H1 (cell line): Measurements from ENCODE around the gene CCS. TPM values are rescaled to one million over a fixed set of nuclear protein-coding genes. Genes with fewer than 3 reads are reported as not detected.

Source experiments
- BRCA1 ChIP-seq: IDR thresholded peaks from 2 replicates; pipeline ENCODE4 v1.6.1; 2012; ENCODE audit warnings: low read depth, low read length, improper control_type of control experiment
- KDM5A ChIP-seq: fragments of 200-600 bp; IDR thresholded peaks from 2 replicates; pipeline ENCODE4 v1.7.1; 2012; ENCODE audit warnings: mild to moderate bottlenecking, low read length, inconsistent platforms, mixed read lengths
- NANOG ChIP-seq: IDR thresholded peaks from 2 replicates; pipeline ENCODE4 v1.6.1; 2011; ENCODE audit warnings: low read length, low read depth, mild to moderate bottlenecking, inconsistent platforms; ENCODE audit not compliant: insufficient read depth, poor library complexity, severe bottlenecking
- TEAD4 ChIP-seq: IDR thresholded peaks from 2 replicates; pipeline ENCODE4 v1.6.1; 2012; ENCODE audit warnings: low read depth, low read length, inconsistent platforms, mixed read lengths
- polyA plus RNA-seq, 7 experiments: library from polyadenylated mRNA; depleted of rRNA in 3 of 7; stranded (reverse) in 5 of 7; unstranded in 2 of 7; fragments of >200 nt in 5 of 7; fragments of 200-250 nt in 2 of 7; gene quantifications; 1 replicate in 5 of 7; 2 replicates in 1 of 7; 4 replicates in 1 of 7; pipeline versions ENCODE4 v1.2.1 to v1.2.3, GENCODE V29; 2011 to 2013; ENCODE audit warnings: missing spikeins in 2 of 7, mixed read lengths in 2 of 7
- total RNA-seq: library from RNA; stranded (reverse); fragmentation: NEBNext Ultra II Directional; extraction: Animal tissue kit (Norgen Biotek cat#: 25700); gene quantifications from 2 replicates; pipeline ENCODE4 v1.2.1, GENCODE V29; 2021
- TF ChIP-seq, protein P1 (sequence below): fragments of 300-600 bp; sonication (generic); IDR thresholded peaks from 2 replicates; pipeline ENCODE4 v1.7.1; 2012; ENCODE audit warnings: low read length, moderate library complexity, mild to moderate bottlenecking, inconsistent platforms; ENCODE audit not compliant: insufficient replicate concordance
- TF ChIP-seq, protein P2 (sequence below), 3 experiments: IDR thresholded peaks; 1 replicate in 2 of 3; 2 replicates in 1 of 3; pipeline versions ENCODE4 v1.5.1 to v1.6.1; 2011; ENCODE audit warnings: low read length in 3 of 3, mild to moderate bottlenecking in 3 of 3, inconsistent platforms in 2 of 3, low read depth in 1 of 3, moderate library complexity in 1 of 3; ENCODE audit not compliant: insufficient read depth in 1 of 3; ENCODE audit errors: control extremely low read depth in 1 of 3
- TF ChIP-seq, protein P3 (sequence below): IDR thresholded peaks from 2 replicates; pipeline ENCODE4 v1.6.1; 2012; ENCODE audit warnings: inconsistent platforms

CCS gene
- total and polyA plus RNA-seq, 2 of the 8 experiments (the other 6 are each of a cell fraction or from before 2014, with no cell fraction given), result 37.1 to 37.7 TPM

DNA sequence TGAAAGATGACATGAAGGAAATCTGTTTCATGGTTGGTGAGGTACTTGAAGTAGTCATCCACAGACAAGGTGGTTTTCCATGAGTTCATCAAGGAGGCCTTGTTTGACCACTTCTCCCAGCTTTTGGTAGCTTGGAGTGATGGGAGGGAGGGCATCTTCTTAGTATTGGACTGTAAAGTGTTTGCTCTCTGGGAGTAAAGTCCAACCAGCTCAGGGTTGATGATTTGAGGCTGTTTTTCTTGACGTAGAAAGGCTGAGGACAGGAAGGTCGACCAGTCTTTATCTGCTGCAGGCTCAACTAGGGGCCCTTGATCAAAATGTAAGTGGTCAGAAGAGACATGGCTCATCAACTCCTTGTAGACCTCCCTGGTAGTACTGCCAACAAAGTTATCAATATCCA is 1.8 kb upstream of the CCS start (continued):
- TF ChIP-seq, protein P1, sequence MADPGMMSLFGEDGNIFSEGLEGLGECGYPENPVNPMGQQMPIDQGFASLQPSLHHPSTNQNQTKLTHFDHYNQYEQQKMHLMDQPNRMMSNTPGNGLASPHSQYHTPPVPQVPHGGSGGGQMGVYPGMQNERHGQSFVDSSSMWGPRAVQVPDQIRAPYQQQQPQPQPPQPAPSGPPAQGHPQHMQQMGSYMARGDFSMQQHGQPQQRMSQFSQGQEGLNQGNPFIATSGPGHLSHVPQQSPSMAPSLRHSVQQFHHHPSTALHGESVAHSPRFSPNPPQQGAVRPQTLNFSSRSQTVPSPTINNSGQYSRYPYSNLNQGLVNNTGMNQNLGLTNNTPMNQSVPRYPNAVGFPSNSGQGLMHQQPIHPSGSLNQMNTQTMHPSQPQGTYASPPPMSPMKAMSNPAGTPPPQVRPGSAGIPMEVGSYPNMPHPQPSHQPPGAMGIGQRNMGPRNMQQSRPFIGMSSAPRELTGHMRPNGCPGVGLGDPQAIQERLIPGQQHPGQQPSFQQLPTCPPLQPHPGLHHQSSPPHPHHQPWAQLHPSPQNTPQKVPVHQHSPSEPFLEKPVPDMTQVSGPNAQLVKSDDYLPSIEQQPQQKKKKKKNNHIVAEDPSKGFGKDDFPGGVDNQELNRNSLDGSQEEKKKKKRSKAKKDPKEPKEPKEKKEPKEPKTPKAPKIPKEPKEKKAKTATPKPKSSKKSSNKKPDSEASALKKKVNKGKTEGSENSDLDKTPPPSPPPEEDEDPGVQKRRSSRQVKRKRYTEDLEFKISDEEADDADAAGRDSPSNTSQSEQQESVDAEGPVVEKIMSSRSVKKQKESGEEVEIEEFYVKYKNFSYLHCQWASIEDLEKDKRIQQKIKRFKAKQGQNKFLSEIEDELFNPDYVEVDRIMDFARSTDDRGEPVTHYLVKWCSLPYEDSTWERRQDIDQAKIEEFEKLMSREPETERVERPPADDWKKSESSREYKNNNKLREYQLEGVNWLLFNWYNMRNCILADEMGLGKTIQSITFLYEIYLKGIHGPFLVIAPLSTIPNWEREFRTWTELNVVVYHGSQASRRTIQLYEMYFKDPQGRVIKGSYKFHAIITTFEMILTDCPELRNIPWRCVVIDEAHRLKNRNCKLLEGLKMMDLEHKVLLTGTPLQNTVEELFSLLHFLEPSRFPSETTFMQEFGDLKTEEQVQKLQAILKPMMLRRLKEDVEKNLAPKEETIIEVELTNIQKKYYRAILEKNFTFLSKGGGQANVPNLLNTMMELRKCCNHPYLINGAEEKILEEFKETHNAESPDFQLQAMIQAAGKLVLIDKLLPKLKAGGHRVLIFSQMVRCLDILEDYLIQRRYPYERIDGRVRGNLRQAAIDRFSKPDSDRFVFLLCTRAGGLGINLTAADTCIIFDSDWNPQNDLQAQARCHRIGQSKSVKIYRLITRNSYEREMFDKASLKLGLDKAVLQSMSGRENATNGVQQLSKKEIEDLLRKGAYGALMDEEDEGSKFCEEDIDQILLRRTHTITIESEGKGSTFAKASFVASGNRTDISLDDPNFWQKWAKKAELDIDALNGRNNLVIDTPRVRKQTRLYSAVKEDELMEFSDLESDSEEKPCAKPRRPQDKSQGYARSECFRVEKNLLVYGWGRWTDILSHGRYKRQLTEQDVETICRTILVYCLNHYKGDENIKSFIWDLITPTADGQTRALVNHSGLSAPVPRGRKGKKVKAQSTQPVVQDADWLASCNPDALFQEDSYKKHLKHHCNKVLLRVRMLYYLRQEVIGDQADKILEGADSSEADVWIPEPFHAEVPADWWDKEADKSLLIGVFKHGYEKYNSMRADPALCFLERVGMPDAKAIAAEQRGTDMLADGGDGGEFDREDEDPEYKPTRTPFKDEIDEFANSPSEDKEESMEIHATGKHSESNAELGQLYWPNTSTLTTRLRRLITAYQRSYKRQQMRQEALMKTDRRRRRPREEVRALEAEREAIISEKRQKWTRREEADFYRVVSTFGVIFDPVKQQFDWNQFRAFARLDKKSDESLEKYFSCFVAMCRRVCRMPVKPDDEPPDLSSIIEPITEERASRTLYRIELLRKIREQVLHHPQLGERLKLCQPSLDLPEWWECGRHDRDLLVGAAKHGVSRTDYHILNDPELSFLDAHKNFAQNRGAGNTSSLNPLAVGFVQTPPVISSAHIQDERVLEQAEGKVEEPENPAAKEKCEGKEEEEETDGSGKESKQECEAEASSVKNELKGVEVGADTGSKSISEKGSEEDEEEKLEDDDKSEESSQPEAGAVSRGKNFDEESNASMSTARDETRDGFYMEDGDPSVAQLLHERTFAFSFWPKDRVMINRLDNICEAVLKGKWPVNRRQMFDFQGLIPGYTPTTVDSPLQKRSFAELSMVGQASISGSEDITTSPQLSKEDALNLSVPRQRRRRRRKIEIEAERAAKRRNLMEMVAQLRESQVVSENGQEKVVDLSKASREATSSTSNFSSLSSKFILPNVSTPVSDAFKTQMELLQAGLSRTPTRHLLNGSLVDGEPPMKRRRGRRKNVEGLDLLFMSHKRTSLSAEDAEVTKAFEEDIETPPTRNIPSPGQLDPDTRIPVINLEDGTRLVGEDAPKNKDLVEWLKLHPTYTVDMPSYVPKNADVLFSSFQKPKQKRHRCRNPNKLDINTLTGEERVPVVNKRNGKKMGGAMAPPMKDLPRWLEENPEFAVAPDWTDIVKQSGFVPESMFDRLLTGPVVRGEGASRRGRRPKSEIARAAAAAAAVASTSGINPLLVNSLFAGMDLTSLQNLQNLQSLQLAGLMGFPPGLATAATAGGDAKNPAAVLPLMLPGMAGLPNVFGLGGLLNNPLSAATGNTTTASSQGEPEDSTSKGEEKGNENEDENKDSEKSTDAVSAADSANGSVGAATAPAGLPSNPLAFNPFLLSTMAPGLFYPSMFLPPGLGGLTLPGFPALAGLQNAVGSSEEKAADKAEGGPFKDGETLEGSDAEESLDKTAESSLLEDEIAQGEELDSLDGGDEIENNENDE, result no peak
- no peak for TF ChIP-seq NANOG
- TF ChIP-seq TEAD4, result no peak
- TF ChIP-seq, protein P2, sequence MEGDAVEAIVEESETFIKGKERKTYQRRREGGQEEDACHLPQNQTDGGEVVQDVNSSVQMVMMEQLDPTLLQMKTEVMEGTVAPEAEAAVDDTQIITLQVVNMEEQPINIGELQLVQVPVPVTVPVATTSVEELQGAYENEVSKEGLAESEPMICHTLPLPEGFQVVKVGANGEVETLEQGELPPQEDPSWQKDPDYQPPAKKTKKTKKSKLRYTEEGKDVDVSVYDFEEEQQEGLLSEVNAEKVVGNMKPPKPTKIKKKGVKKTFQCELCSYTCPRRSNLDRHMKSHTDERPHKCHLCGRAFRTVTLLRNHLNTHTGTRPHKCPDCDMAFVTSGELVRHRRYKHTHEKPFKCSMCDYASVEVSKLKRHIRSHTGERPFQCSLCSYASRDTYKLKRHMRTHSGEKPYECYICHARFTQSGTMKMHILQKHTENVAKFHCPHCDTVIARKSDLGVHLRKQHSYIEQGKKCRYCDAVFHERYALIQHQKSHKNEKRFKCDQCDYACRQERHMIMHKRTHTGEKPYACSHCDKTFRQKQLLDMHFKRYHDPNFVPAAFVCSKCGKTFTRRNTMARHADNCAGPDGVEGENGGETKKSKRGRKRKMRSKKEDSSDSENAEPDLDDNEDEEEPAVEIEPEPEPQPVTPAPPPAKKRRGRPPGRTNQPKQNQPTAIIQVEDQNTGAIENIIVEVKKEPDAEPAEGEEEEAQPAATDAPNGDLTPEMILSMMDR (IDR thresholded peaks at IDR 0.05; ENCODE audit: control extremely low read depth in 1 of 3, insufficient read depth in 1 of 3, low read depth in 1 of 3, low read length in 3 of 3), result no peak
- TF ChIP-seq BRCA1, result no peak
- TF ChIP-seq KDM5A, result no peak
- TF ChIP-seq, protein P3, sequence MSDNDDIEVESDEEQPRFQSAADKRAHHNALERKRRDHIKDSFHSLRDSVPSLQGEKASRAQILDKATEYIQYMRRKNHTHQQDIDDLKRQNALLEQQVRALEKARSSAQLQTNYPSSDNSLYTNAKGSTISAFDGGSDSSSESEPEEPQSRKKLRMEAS, result no peak
